Cerebellar cortex (tissue), 1 donor: Measurements from ENCODE around the gene BCAS1.

Experiments used
- DNase-seq: peaks from one replicate; pipeline ENCODE4 v3.0.0-alpha.2; 2015; ENCODE audit warnings: low spot score

BCAS1 gene

DNA sequence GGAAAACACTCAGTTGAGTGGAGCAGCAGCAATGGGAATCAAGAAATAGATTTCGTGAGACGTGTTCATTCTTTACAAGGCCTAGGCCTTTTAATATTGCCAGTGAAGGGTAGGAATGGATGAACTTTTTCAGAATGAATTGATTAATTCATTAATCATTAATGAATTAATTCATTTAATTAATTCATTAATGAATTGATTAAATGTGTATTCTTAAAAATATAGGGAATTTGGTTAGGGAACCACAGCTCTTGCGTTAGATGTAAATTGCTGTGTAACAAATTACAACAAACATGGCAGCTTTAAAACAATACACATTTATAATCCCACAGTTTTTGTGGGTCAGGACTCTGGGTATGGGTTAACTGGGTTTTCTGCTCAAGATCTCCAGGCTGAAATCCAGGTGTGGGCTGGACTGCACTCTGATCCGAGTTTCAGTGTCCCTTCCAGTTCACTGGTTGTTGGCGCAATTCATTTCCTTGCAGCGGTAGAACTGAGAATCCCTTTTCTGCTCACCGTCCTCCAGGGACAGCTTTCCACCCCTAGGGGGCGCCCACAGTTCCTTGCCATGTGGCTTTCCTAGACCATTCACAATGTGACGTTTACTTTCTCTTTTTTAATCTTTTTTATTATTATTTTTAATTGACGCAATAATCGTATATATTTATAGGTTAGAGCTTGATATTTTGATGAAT is 32.8 kb upstream of the BCAS1 start:
- DNase-seq: peak; percentile 43

DNA sequence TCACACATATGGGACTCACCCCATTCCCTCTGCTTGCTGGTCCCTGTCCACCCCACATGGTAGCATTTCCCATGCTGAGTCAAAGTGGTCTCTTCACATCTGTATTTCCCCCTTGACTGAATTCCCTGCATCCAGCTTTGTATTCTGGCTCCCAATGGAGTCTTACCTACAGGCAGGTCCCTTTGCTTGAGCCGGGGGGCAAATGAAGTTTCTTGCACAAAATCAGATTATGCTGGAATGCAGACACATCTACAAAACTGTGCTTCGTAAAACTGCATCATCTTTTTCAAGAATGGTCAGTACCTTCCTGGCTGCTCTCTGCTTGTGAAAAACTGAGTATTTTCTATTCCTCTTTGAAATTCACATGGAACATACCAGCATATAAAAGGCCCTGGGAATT is 32.1 kb upstream of the BCAS1 start:
- no peak for DNase-seq

DNA sequence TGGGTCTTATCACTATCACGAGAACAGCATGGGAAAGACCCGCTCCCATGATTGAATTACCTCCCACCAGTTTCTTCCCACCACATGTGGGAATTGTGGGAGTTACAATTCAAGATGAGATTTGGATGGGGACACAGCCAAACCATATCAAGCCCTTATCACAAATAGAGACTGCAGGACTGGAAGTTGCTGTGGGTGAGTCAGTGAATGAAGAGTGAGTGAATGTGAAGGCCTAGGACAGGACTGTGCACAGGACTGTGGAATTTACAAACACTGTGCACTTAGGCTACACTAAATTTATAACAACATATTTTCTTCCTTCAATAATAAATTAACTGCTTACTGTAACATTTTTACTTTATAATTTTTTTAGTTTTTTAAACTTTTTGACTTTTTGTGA is 30.2 kb upstream of the BCAS1 start:
- DNase-seq: no peak

DNA sequence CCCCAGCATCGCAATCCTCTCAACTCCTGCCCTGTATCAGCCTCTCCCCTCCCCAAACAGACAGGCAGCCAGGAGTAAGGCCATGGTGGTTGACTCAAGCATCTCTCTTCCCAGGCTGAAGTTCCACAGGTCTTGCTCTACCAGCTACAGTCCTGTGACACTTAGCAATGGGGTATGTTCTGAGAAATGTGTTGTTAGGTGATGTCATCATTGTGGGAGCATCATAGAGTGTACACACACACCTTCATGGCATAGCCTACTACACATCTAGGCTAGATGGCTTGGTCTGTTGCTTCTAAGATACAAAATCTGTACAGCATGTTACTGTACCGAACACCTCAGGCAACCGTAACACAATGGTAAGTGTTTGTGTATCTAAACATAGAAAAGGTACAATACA is 29.5 kb upstream of the BCAS1 start:
- no peak for DNase-seq

DNA sequence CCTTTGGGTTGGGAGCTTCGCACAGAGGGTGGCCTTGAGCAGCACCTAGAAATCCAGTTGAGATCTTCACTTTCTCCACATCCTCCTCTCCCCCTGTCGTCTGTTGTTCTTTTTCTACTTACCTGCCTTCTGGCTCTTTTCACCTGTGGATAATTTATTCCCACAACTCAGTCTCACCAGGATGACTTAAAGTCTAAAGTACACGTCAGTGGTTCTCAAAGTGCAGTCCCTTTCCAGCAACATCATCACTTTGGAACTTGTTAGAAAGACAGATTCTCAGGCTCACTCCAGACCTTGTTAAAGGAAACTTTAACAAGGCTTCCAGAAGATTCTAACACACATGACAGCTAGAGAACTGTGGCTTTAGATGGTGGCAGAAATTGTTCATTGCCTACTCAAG is 27.7 kb upstream of the BCAS1 start:
- DNase-seq: no peak

DNA sequence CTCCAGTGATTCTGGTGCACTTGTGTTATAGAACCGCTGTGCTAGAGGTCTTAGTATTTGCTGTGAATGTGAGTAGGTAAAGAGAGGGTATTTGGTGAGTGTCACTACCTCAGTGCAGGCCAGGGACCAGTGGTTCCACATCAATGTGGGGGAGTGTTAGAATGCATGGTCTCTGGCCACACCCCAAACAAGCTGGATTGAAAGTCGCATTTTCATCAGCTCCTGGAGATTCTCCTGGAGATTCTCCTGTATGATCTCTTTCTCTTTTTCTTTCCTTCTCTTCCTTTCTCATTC is 26.8 kb upstream of the BCAS1 start:
- DNase-seq: no peak

DNA sequence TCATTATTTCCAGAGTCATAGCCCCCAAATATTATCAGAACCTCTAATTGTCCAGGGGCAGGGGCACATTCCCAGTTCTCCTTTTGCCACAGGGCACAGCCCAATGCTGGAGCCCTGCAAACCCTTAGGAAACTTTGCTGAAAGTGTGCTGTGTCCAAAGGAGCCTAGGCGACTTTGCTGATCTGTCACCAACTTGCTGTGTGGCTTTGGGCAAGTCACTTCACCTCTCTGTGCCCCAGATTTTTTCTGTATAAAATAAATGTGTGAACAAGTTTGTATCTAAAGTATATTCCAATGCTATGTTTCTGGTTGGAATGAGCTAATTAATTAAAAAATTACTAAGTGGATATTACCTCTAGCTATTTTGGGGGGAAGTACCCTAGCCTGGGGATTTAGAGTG is 25.4 kb upstream of the BCAS1 start:
- no peak for DNase-seq

DNA sequence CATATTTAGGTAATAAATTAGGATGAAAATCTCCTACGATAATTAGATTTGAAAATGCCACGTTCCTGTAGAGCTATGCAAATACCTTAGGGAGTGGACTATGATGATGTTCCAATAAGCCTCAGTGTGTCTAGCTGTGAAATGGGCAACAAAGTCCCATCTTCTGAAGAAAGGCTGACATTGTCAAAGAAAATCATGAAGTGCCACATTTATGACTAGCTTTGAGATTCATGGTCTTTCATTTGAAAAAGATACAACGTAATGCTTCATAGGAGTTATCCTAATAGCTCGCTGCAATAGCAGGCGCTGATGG is 23.8 kb upstream of the BCAS1 start:
- DNase-seq: no peak

DNA sequence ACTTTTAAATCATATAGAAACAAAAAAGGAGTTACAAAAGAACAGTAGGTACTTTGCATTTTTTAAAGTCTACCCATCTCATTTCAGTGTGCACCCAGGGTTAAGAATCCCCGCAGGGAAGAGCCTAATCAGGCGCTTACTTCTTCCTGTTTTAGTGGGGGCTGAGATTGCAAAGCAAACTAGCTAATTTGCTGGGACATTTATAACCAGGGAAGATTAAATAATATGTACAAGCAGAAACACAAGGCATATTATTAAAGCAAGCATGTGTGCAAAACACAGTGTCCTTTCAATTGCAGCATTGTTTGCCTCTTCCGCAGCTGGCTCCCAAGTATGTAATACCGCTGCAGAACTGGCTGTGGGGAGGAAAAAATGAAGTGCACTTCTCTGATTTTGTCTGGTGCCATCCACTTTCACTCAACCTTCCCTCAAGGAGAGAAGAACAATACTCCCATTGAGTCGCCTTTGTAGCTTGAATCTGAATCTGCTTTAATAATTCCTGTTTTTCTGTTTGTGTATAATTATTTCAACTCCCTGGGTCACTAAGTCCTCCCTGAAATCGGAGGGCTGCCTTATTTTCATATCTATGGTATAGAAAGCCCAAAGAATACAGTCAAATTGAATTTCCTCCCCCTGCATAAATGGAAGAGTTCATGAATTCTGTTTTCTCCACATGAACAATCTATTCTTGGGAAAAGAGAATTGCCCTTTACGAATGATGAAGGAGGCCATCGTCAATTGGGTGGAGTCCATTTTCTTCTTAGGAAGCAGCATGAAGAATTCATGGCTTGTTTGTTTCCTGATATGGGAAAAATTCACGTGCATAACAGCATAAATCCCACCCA is 23.3 kb upstream of the BCAS1 start:
- no peak for DNase-seq

DNA sequence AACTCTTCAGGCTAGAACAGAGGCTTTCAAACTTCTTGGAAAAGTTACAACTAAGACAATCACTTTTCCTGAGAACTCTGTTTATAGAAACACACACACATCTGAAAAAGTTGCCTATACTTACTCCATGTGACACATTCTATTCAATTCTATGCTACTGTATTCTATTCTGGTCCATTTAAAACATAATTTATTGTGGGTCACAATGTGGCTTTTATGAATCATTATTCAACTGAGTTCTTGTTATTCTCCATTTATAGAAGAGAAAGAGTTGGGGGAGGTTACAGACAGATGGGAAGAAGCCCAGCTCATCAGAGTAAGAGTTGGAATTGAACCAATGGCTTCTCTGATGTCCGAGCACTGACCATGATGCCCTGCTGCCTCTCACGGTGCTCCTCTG is 21.6 kb upstream of the BCAS1 start:
- DNase-seq: no peak

DNA sequence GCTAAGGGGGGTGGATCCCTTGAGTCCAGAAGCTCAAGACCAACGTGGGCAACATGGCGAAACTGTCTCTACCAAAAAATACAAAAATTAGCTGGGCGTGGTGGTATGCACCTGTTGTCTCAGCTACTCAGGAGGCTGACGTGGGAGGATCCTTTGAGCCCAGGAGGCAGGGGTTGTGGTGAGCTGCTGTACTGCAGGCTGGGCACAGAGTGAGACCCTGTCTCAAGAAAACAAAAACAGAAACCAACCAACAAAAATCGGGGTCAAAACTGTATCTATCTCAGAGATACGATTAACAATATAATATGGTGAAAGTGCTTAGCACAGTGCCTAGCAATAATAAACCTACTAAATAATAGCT is 20.7 kb upstream of the BCAS1 start:
- DNase-seq: no peak

DNA sequence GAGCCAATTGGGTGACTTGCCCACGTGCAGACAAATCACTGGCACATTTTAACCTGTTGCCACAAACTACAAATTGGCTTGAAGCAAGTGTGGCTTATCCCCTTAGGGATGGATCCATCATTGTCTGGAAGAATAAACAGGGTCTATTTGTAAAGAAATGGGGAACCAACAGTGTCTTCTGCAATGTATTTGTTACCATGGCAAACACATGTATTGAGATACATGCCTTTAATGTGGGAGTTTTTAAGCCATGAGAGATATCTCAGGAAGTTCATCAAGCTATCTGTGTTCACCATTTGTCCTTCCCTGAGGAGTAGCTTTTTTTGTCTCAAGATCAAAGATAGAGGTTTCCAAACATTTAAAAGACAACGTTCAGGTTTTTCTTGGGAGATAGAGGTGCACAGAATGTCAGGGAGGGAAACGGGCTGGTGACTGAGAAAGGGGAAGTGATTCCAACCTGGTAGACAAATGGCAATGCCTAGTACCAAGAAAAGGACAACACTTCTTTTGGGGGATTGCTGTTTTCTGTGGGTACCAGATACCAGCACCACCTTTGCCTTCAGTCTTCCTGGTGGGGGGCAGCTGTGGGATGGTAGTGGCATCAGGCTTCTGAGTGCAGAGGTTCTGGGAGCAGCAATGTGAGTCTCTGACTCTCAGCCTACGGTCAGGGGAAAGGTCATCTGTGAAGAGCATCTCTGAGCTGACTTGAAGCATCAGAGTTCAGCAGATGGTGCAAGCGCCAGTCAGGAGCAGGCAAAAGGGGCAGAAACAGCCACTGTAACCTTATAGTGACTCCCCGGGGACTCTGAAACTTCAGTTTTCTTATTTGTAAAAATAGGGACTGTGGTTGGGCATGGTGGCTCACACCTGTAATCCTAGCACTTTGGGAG is 20.1 kb upstream of the BCAS1 start:
- DNase-seq: no peak

DNA sequence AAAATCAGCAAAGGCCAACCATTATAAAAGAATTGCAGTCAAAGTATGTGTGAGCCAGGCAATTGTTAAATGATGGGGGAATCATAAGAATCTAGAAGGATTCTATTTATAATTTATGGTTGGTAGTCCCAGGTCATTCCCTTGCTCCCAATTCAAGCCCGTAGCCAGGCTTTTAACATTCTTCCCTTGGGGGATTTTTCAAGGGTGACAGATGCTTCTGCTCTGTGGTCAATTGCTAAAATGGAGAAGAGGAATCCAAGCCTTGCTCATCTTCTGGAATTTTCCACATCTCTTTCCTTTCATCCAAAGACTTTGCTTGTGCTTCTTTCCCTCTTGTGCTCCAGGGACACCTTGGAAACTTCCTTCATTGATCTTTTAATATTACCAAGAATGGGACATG is 18.0 kb upstream of the BCAS1 start:
- DNase-seq: no peak

DNA sequence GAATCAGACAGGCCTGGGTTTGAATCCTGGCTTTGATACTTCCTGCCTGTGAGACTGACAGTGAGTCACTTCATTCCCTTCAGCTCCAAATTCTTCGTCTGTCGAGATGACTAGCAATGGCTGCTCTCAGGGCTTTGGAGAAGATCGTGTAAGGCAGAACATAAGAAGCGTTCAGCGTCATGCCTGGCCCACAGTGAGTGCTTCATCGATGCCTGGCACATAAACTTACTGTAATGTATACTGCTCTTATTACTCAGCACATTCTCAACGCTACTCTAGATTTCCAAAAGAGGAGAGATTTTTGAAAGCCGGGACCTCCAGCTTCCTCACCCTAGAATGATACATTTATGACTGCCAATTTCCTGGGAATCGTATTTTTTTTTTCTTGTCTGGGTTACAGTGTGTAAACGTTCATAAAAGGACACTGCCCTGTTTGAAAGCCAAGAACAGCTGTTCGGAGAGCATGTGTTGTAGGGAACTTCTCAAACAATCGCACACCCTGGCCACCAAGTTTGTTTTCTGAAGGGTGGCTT is 16.2 kb upstream of the BCAS1 start:
- DNase-seq: no peak

DNA sequence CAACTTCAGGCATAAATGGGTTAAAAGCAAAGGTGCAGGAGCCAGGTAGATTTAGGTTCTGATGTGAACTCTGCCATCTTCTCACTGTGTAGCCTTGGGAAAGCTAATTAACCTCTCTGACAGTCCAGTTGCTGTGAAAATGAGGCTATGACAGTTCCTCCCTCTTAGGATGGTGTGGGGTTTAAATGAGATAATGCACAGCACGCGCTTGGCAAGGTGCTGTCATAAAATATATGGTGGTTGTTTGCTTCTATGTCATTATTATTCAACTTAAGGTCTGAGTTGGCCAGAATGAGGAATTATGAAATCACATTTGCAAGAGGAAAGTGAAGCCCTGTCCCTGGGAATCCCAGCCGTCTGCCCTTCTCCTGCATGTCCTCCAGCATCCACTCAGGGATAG is 15.5 kb upstream of the BCAS1 start:
- DNase-seq: no peak

DNA sequence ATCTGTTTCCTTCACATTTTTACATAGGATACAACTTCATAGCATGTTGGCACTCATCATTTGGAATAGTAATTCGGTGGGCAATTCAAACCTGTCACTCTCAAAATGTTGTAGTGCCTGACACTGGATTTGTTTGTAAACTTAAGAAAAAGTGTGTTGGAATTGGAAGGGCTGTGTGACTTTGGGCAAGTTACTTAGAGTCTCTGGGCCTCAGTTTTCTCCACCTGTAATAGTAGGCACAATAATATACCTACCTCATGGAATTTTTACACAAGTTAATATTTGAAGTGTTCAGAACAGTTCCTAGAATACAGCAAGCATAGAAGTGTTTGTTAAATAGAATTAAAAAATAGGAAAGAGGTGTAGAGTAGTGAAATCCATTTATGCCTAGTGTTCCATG is 15.0 kb upstream of the BCAS1 start:
- DNase-seq: no peak

DNA sequence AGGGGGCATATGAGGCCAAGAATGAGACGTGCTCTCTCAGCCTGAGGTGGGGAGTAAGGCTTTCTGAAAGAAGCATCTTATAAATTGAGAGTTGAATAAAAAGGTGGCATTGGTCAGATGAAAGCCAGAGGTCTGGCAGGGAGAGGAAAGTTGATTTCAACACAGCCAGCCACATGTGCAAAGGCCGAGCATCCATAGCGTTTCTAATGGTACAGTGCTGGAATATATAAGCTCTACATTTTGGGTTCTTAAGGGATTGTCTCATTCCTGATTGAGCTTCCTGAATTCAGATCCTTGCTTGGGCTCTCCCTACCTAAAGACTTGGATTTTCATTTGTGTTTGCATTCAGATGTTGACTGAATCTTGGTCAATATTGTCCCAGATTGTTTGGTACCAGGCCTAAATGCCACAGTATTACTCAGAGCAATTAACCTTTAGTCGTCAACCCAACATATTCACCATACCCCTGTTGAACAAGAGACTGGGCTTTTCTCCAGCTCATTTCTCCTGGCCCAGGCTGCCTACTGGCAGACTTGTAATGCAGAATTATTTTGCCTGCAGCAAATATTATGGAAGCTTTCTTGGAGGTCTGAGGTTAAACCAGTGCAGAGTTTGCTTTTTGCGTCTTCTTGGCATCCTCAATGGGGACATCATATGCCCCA is 14.5 kb upstream of the BCAS1 start:
- DNase-seq: no peak

DNA sequence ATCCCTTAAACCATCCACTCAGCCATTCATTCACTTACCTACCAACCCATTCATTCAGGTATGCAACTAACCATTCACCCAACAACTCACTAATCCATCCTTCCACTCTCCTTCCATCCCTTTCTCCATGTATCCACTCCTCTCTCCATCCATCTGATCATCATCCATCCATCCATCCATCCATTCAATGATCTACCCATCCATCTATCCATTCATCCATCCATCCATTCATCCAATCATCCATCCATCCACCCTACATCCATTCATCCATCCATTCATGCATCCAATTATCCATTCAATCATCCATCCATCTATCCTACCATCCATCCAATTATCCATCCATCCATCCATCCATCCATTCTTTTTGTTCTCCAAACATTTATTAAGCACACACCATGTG is 13.8 kb upstream of the BCAS1 start:
- no peak for DNase-seq

DNA sequence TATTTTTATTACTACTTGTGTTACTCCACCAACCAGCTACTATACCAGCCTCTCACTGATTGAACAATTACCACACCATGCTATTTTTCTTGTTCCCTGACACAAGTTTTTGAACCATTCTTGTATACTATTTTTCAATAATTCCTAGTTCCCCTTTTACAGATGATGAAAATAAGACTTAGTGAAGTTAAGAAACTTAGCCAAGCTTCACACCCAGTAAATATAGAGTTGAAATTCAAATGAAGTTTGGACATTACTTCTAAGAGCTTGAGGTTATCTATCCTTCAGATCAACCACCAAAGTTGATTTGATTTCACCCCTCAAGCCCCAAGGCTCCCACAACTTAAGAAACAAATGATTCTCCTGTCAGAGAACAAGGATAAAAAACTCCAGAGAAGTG is 13.1 kb upstream of the BCAS1 start:
- no peak for DNase-seq

DNA sequence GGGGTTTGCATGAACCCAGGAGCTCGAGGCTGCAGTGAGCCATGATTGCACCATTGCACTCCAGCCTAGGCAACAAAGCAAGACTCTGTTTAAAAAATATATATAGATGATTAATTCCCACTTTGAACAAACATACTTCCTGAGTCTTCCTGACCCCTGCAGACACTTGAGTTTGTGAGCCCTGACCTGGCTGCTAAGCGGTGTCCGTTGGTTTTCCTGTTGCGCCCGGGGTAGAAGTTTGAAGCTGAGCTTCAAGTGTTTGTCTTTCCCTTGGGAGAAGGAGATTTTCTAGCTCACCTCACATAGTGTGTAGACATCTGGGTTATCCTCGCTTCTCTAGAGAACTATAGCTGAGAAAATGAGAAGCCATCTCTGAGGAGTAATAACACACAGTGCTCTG is 11.7 kb upstream of the BCAS1 start:
- DNase-seq: no peak

DNA sequence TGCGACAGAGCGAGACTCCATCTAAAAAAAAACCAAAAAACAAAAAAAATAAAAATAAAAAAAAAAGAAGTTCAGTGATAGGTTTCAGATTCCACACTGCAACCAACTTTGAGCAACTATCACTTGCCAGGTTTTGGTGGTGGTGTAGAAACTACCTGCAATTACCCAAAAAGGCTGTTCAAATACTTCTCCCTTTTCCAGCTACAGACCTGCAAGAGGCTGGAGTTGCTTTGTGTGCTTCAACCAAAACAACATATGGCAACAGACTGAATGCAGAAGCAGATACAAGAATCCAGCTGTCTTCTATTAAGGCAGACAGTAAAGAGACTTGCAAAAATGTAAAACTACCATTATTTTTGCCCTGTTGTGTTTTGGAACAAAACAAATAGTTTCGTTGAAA is 9.3 kb upstream of the BCAS1 start:
- DNase-seq: no peak

DNA sequence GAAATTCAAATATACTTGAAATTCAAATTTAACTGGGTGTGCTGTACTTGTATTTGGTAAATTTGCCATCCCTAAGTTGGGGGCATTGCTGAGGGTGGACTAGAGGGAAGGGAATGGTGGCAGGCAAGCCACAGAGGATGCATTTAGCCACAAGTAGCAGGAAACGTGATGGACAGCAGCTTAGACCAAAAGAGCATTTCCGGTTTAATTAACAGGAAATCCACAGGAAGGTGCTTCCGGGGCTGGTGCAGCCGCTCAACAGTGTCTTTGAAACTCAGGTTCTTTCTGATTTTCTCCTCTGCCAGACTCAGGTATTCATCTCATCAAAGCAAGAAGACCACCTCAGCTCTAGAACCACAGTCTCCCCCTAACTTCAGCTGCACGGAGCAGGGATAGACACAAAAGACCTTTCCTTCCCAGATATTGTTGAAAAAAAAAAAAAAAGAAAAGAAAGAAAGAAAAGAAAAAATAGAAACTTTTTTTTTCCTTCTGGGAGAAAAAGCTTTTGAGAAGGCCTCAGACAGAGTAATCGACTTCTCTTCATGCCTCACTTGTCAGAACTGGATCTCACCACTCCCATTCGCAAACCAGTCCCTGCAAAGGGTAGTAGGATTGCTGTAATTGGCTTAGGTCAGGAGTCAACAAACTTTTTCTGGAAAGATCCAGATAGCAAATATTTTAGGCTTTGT is 8.0 kb upstream of the BCAS1 start:
- no peak for DNase-seq
